K562 (cell line): ENCODE data around the gene ARRDC5. TPM values are rescaled to one million over a fixed set of nuclear protein-coding genes. Genes with fewer than 3 reads are reported as not detected.

Experiments used
- ATAC-seq: fragments of 200-7000 bp; cut with Tn5 transposase; 3 replicates; pipeline ENCODE4 v1.9.1; 2020; ENCODE audit warnings: moderate library complexity
- BruUV-seq: library from RNA; stranded (reverse); fragments of 400-500 nt; replicated peaks from 2 replicates; lab custom pipeline; 2021; lab: Mats Ljungman, UMichigan
- CTCF ChIA-PET: fragments of 300-600 bp; formaldehyde crosslinking; extraction: SDS; loops from one replicate; lab custom pipeline; 2021; ENCODE audit warnings: low intra/inter-chr PET ratio; lab: Yijun Ruan, JAX
- POLR2A ChIA-PET: fragments of 300-600, 350-650 bp; sonication (Branson Sonifier 250); formaldehyde crosslinking; extraction: SDS; loops from one replicate; lab custom pipeline; 2021; ENCODE audit warnings: antibody characterized with exemption, inconsistent platforms; lab: Yijun Ruan, JAX
- DNase-seq, 4 experiments: peaks; one replicate each; pipeline versions ENCODE4 v3.0.0 to v3.0.0-alpha.2; 2011 to 2018; ENCODE audit warnings: low spot score in 3 of 4, mixed read lengths in 3 of 4; ENCODE audit errors: extremely low read depth in 1 of 4
- FAIRE-seq: peaks from 2 replicates; lab custom pipeline; 2011; peaks lifted over from hg19 to GRCh38; lab: Jason Lieb, UNC
- H2AFZ ChIP-seq: 2 replicates; pipeline ENCODE4 v1.6.0; 2011; ENCODE audit warnings: low read depth, low read length, control low read depth, inconsistent platforms
- H3K27ac ChIP-seq: fragments of 200-600 bp; 3 replicates; pipeline ENCODE4 v1.8.0; 2011; ENCODE audit warnings: low read depth, mild to moderate bottlenecking, control low read depth, inconsistent platforms, low read length, moderate library complexity, mixed read lengths; ENCODE audit errors: extremely low read depth
- H3K27me3 ChIP-seq, 2 experiments: fragments of 300-600 bp in 1 of 2; 2 replicates in 1 of 2; 3 replicates in 1 of 2; pipeline versions ENCODE4 v1.6.0 to v1.8.0; 2011; ENCODE audit warnings: inconsistent platforms in 2 of 2, low read length in 2 of 2, mild to moderate bottlenecking in 1 of 2, mixed read lengths in 1 of 2, moderate library complexity in 1 of 2; ENCODE audit not compliant: control insufficient read depth in 2 of 2, insufficient read depth in 2 of 2
- H3K36me3 ChIP-seq: fragments of 300-600 bp; 3 replicates; pipeline ENCODE4 v1.8.0; 2011; ENCODE audit warnings: mild to moderate bottlenecking, low read length, inconsistent platforms; ENCODE audit not compliant: control insufficient read depth, insufficient read depth
- H3K4me1 ChIP-seq, 2 experiments: fragments of 200-600 bp in 1 of 2; replicated peaks in 1 of 2; 2 replicates in 1 of 2; 3 replicates in 1 of 2; pipeline versions ENCODE4 v1.5.1 to v1.8.0; 2011; ENCODE audit warnings: inconsistent platforms in 2 of 2, low read length in 2 of 2, mild to moderate bottlenecking in 1 of 2, mixed read lengths in 1 of 2, moderate library complexity in 1 of 2; ENCODE audit not compliant: control insufficient read depth in 2 of 2, insufficient read depth in 2 of 2
- H3K4me2 ChIP-seq: 2 replicates; pipeline ENCODE4 v1.6.1; 2011; ENCODE audit warnings: low read length, control low read depth, inconsistent platforms, mixed read lengths; ENCODE audit not compliant: insufficient read depth
- H3K4me3 ChIP-seq: fragments of 200-600 bp; sonication (generic), shearing (Covaris generic); 2 replicates; pipeline ENCODE4 v1.5.1; 2016; ENCODE audit warnings: control low read depth, inconsistent platforms
- H3K79me2 ChIP-seq: fragments of 200-600 bp; 3 replicates; pipeline ENCODE4 v1.8.0; 2011; ENCODE audit warnings: low read length, inconsistent platforms; ENCODE audit not compliant: control insufficient read depth, insufficient read depth
- H3K9ac ChIP-seq, 2 experiments: 2 replicates each; pipeline versions ENCODE4 v1.6.0 to v1.6.1; 2011; ENCODE audit warnings: low read depth in 2 of 2, low read length in 2 of 2, control low read depth in 1 of 2, inconsistent platforms in 1 of 2, mild to moderate bottlenecking in 1 of 2, mixed read lengths in 1 of 2; ENCODE audit not compliant: insufficient read depth in 1 of 2
- H3K9me1 ChIP-seq: one replicate; pipeline ENCODE4 v1.6.0; 2011; ENCODE audit warnings: inconsistent platforms, mild to moderate bottlenecking, low read length, moderate library complexity; ENCODE audit not compliant: control insufficient read depth, insufficient read depth
- H3K9me3 ChIP-seq: replicated peaks from 2 replicates; pipeline ENCODE4 v1.5.1; 2011; ENCODE audit warnings: low read depth, low read length, inconsistent platforms; ENCODE audit not compliant: control insufficient read depth, insufficient read depth
- H4K20me1 ChIP-seq: replicated peaks from 2 replicates; pipeline ENCODE4 v1.6.1; 2011; ENCODE audit warnings: low read length, inconsistent platforms, mixed read lengths; ENCODE audit not compliant: control insufficient read depth, insufficient read depth
- DACH1 ChIP-seq: fragments of 450-650 bp; IDR thresholded peaks from 2 replicates; pipeline ENCODE4 v1.6.1; 2018; ENCODE audit not compliant: partially characterized antibody
- HEY1 ChIP-seq: fragments of 250-450 bp; sonication (Bioruptor Pico); IDR thresholded peaks from 2 replicates; pipeline ENCODE4 v1.5.0; 2020; ENCODE audit warnings: mild to moderate bottlenecking, moderate library complexity, borderline replicate concordance
- MBD1 ChIP-seq: fragments of 250-450 bp; sonication (Bioruptor Pico); IDR thresholded peaks from 2 replicates; pipeline ENCODE4 v1.8.0; 2022; ENCODE audit warnings: inconsistent platforms
- POLR2G ChIP-seq: fragments of 200-400 bp; formaldehyde crosslinking; IDR thresholded peaks from 2 replicates; pipeline ENCODE4 v1.6.1; 2017; ENCODE audit warnings: low read depth, mild to moderate bottlenecking, antibody characterized with exemption, low read length, moderate library complexity
- PREB ChIP-seq: sonication (generic); formaldehyde crosslinking; IDR thresholded peaks from 2 replicates; pipeline ENCODE4 v1.8.1; 2023; ENCODE audit warnings: mild to moderate bottlenecking, missing genetic modification reagents
- SREBF1 ChIP-seq: fragments of 150-350 bp; IDR thresholded peaks from 2 replicates; pipeline ENCODE4 v1.6.1; 2014; ENCODE audit warnings: antibody characterized with exemption, low read depth, low read length, borderline replicate concordance
- SRF ChIP-seq, 2 experiments: fragments of 250-450, 450-650 bp in 1 of 2; sonication (Bioruptor Pico) in 1 of 2; sonication (generic) in 1 of 2; formaldehyde crosslinking; IDR thresholded peaks; 2 replicates each; pipeline versions ENCODE4 v1.5.0 to v1.5.1; 2020 to 2022; ENCODE audit warnings: mild to moderate bottlenecking in 1 of 2, missing genetic modification reagents in 1 of 2
- ZBTB33 ChIP-seq: sonication (generic); formaldehyde crosslinking; IDR thresholded peaks from 2 replicates; pipeline ENCODE4 v1.8.1; 2023; ENCODE audit warnings: mild to moderate bottlenecking, missing genetic modification reagents
- ZBTB7A ChIP-seq: IDR thresholded peaks from 2 replicates; pipeline ENCODE4 v1.6.1; 2011; ENCODE audit warnings: low read depth, mild to moderate bottlenecking, low read length, moderate library complexity, borderline replicate concordance; ENCODE audit not compliant: control insufficient read depth
- WGBS: fragments of 100-300 bp; shearing (Covaris generic); methylation state at CpG from one replicate; pipeline ENCODE4 v1.1.6; 2016; ENCODE audit warnings: low coverage, mixed read lengths; ENCODE audit not compliant: insufficient coverage; ENCODE audit errors: missing lambda C conversion rate; 5-methylcytosine and 5-hydroxymethylcytosine counted together
- in situ Hi-C: fragments of 300-500 bp; cut with MboI; formaldehyde crosslinking; loops from 4 replicates; pipeline ENCODE4 v1.15.0; 2018; ENCODE audit warnings: inconsistent platforms, mixed read lengths
- intact Hi-C: fragments of 100-400 bp; cut with micrococcal nuclease; formaldehyde crosslinking; loops from 2 replicates; pipeline ENCODE4 v1.14.2; 2022
- polyA plus RNA-seq, 8 experiments: library from polyadenylated mRNA; depleted of rRNA in 4 of 8; stranded (reverse) in 5 of 8; unstranded in 3 of 8; fragments of >200 nt; fragmentation: Nextera tagmentation in 2 of 8; fragmentation: Illumina TruSeq in 1 of 8; extraction: Ambion mirVana in 2 of 8; extraction: Trizol in 1 of 8; gene quantifications; 2 replicates each; pipeline versions ENCODE4 v1.2.1 to v1.2.3, GENCODE V29; 2011 to 2014; ENCODE audit warnings: inconsistent platforms in 1 of 8, missing spikeins in 1 of 8
- total RNA-seq, 7 experiments: library from RNA; depleted of rRNA in 6 of 7; stranded (reverse); fragments of >200 nt in 6 of 7; fragmentation: Illumina TruSeq in 2 of 7; extraction: Trizol in 2 of 7; gene quantifications; 2 replicates each; pipeline versions ENCODE4 v1.2.1 to v1.2.3, GENCODE V29; 2011 to 2021; ENCODE audit warnings: low replicate concordance in 1 of 7

ARRDC5 gene
- total and polyA plus RNA-seq, 9 of the 15 experiments (the other 6 are each of a cell fraction or from before 2014, with no cell fraction given), result not detected

GRCh38 chr19:4877753-4878490 lies 24.8 kb downstream of the ARRDC5 start:
- H3K27me3 ChIP-seq, result no peaks in the 10 kb centered on the region
- no peaks in the 10 kb centered on the region for H3K79me2 ChIP-seq
- no peak overlapping the region for H3K4me3 ChIP-seq
- 65% methylated on average over 23 of the region's 30 CpGs for WGBS
- POLR2A ChIA-PET, result interaction anchor here (0.5 to 0.7 kb wide), 2 partner anchors 11 to 39 kb away, joined by 3 to 4 read pairs; partner anchors contain the start of gene PLIN3
- H3K4me2 ChIP-seq, result no peak overlapping the region
- TF ChIP-seq SREBF1, result no peak
- no peak for TF ChIP-seq PREB (CRISPR knock-in tag)
- no peak for TF ChIP-seq SRF (CRISPR knock-in tag; IDR thresholded peaks at IDR 0.05)
- no peak for TF ChIP-seq POLR2G
- TF ChIP-seq ZBTB33, result peak; percentile 56; the same call in 1 of the 2 replicates
- TF ChIP-seq ZBTB7A, result 0 out of 2 replicates have a peak, but pooled peaks have one; percentile 17
- no peak for TF ChIP-seq HEY1 (CRISPR knock-in tag)
- TF ChIP-seq DACH1, result no peak
- no peak for TF ChIP-seq MBD1 (CRISPR knock-in tag)
- TF ChIP-seq, all 486 proteins: peak for 2
- BruUV-seq, result no TSS peak
- no peaks in the 10 kb centered on the region for H3K36me3 ChIP-seq
- no peak for ATAC-seq
- no peak overlapping the region for H3K27ac ChIP-seq
- intact Hi-C loops (no loop called here), in situ Hi-C loops (no loop called here)
- peak overlapping the region in 1 of 2 experiments; percentile 36; a peak in 1 of 4 replicates for H3K9ac ChIP-seq
- peaks cover 0 to 18% of the 10 kb centered on the region in 2 experiments; a peak in 2 of 5 replicates for H3K4me1 ChIP-seq
- H2AFZ ChIP-seq, result no peak overlapping the region
- no peaks in the 10 kb centered on the region for H3K9me3 ChIP-seq
- H4K20me1 ChIP-seq, result no peaks in the 10 kb centered on the region
- DNase-seq, result peak in 1 of 4 experiments; percentile 5
- FAIRE-seq, result no peak
- CTCF ChIA-PET, result interaction anchor here (0.7 kb wide), 1 partner anchor 12 kb away, joined by 3 read pairs; no protein-coding TSS in a partner anchor
- H3K9me1 ChIP-seq, result no peaks in the 10 kb centered on the region
